WI38 (cell line): ENCODE results near the gene PARD3.

ENCODE experiments used
- H3K4me3 ChIP-seq: 2 replicates; pipeline ENCODE4 v1.5.1; 2011; ENCODE audit warnings: low read depth, mild to moderate bottlenecking, control low read depth, low read length
- CTCF ChIP-seq: IDR thresholded peaks from 2 replicates; pipeline ENCODE4 v1.5.1; 2012; ENCODE audit warnings: low read depth, mild to moderate bottlenecking, control low read depth, low read length

The PARD3 gene

GRCh38 chr10:34125702-34126101 lies 689.4 kb downstream of the PARD3 start:
- TF ChIP-seq CTCF, result no peak
- no peak overlapping the region for H3K4me3 ChIP-seq

GRCh38 chr10:34124522-34125035 lies 690.5 kb downstream of the PARD3 start:
- no peak for TF ChIP-seq CTCF
- H3K4me3 ChIP-seq, result no peak overlapping the region

- TF ChIP-seq CTCF, result no peak
Measured at GRCh38 chr10:34121781-34122622, 693.1 kb downstream of the PARD3 start.

DNA sequence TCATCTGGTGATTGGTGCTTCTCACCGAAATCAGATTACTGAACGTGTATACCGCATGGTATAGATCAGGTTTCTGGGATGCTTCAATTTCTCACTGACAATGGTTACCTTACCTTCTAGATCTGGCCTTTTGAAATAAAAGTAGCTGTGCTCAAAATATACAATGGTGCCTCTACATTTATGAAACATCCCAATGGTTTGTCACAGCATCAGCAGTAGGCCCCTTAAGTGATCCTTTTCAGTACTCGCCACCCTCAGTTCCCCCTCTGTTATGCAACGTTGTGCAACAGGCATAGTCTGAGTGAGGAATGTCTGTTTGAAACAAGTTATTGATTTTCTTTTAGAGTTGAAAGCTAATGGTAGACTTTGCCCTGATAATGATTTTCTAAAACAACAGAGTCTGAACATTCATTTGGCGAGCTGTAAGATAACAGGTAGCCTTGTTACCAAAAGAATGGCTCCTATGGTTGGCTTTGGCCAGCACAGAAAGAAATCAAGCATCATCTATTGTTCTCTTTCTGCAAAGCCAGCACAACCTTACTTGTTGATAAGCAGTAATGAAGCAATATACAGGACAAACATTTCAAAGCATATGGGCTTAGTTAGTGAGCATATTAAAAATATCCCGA lies 693.9 kb downstream of the PARD3 start:
- H3K4me3 ChIP-seq, result peak overlapping the region; percentile 19; the same call in 1 of the 2 replicates
- no peak for TF ChIP-seq CTCF

More at GRCh38 chr10:34121781-34122622, 693.1 kb downstream of the PARD3 start:
- H3K4me3 ChIP-seq, result peak overlapping the region; percentile 19; the same call in 1 of the 2 replicates

GRCh38 chr10:34119456-34119855 lies 695.6 kb downstream of the PARD3 start:
- H3K4me3 ChIP-seq, result no peak overlapping the region
- TF ChIP-seq CTCF, result no peak

- no peak for TF ChIP-seq CTCF
- no peak overlapping the region for H3K4me3 ChIP-seq
Measured at GRCh38 chr10:34116681-34117271, 698.3 kb downstream of the PARD3 start.

GRCh38 chr10:34116220-34116641 lies 698.9 kb downstream of the PARD3 start:
- TF ChIP-seq CTCF, result peak; percentile 10; the same call in 1 of the 2 replicates

More at GRCh38 chr10:34116220-34116641, 698.9 kb downstream of the PARD3 start:
- no peak overlapping the region for H3K4me3 ChIP-seq
